ENCODE data around the gene TMEM115. TPM values are rescaled to one million over a fixed set of nuclear protein-coding genes. Genes with fewer than 3 reads are reported as not detected.

The TMEM115 gene
- total RNA-seq, 2 experiments from 2014 or later: 15.2 to 16.8 TPM

GRCh38 chr3:50322115-50322385 is 37.3 kb downstream of the TMEM115 start:
- ATAC-seq (no peak), DNase-seq (no peak)
- Mint-ChIP-seq H3K4me3 (peak overlapping the region; percentile 78), H3K4me1 (ENCODE audit: low read depth) (peaks cover 36% of the 10 kb centered on the region), H3K9me3 (no peaks in the 10 kb centered on the region), H3K27me3 (no peaks in the 10 kb centered on the region), H3K27ac (no peak overlapping the region), H3K36me3 (ENCODE audit: low read depth) (peaks cover 1% of the 10 kb centered on the region)
- ChIA-PET CTCF (interaction anchor here (1.0 to 1.7 kb wide), 3 partner anchors 17 to 26 kb away, joined by 3 to 4 read pairs (median 3); no protein-coding TSS in a partner anchor), POLR2A (interaction anchor here (1.1 to 13.4 kb wide), 3 partner anchors 14 to 95 kb away, joined by 3 to 126 read pairs (median 3); partner anchors contain the start of gene RASSF1)
- TF ChIP-seq CTCF (IDR thresholded peaks at IDR 0.05): no peak
- intact Hi-C loops (cut with micrococcal nuclease): no loop called here

- no peaks in the 10 kb centered on the region for H3K9me3 Mint-ChIP-seq
- TF ChIP-seq CTCF (IDR thresholded peaks at IDR 0.05): peak; percentile 64
- no peaks in the 10 kb centered on the region for H3K27me3 Mint-ChIP-seq
- POLR2A ChIA-PET: interaction anchor here (1.1 to 13.4 kb wide), 4 partner anchors 14 to 95 kb away, joined by 3 to 126 read pairs (median 4); partner anchors contain the start of gene RASSF1
- H3K27ac Mint-ChIP-seq: peak overlapping the region; percentile 94
- peaks cover 1% of the 10 kb centered on the region for H3K36me3 Mint-ChIP-seq (ENCODE audit: low read depth)
- peak; percentile 89 for DNase-seq
- H3K4me3 Mint-ChIP-seq: peak overlapping the region; percentile 78
- peak; percentile 73 for ATAC-seq
- CTCF ChIA-PET: interaction anchor here (0.7 to 3.4 kb wide), 7 partner anchors 16 to 75 kb away, joined by 3 to 10 read pairs (median 4); partner anchors contain the start of genes CYB561D2 and NPRL2
- H3K4me1 Mint-ChIP-seq (ENCODE audit: low read depth): peaks cover 37% of the 10 kb centered on the region
- intact Hi-C loops (cut with micrococcal nuclease): no loop called here
These were observed 37.8 kb downstream of the TMEM115 start for GRCh38 chr3:50321336-50322114.

DNA sequence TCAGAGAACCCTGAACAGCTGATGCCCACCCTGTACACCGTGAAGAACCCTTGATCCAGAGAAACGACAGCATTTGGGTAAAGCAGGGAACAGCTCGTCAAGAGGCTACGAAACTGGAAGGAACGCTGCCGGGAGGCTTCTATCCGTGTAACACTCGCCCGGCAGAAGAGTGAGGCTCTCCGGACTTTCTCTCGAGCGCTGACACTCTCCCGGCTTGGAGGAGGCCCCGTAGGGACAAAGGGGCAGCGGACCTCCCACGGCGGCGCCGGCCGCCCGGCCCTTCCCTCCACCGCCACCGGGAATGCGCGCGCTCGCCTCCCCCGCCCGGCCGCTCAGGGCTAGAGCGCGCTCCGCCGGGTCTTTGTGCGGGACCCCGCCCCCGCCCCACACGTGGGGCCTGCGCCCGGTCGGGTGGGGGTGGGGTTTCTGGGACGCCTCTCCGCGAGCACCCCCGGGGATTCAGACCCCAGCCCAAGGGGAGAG is 38.4 kb downstream of the TMEM115 start:
- H3K27ac Mint-ChIP-seq: peak overlapping the region; percentile 80
- ChIA-PET POLR2A (interaction anchor here (1.1 to 13.4 kb wide), 6 partner anchors 15 to 74 kb away, joined by 3 to 126 read pairs (median 4); partner anchors contain the start of genes RASSF1 and ZMYND10), CTCF (interaction anchor here (0.7 to 3.4 kb wide), 8 partner anchors 15 to 74 kb away, joined by 3 to 10 read pairs (median 4); partner anchors contain the start of genes CYB561D2 and NPRL2)
- peak; percentile 46 for ATAC-seq
- TF ChIP-seq CTCF (IDR thresholded peaks at IDR 0.05): no peak
- H3K27me3 Mint-ChIP-seq: no peaks in the 10 kb centered on the region
- H3K4me3 Mint-ChIP-seq: peak overlapping the region; percentile 88
- DNase-seq: peak; percentile 61
- peaks cover 39% of the 10 kb centered on the region for H3K4me1 Mint-ChIP-seq (ENCODE audit: low read depth)
- no peaks in the 10 kb centered on the region for H3K9me3 Mint-ChIP-seq
- intact Hi-C loops (cut with micrococcal nuclease): no loop called here
- H3K36me3 Mint-ChIP-seq (ENCODE audit: low read depth): peaks cover 1% of the 10 kb centered on the region

DNA sequence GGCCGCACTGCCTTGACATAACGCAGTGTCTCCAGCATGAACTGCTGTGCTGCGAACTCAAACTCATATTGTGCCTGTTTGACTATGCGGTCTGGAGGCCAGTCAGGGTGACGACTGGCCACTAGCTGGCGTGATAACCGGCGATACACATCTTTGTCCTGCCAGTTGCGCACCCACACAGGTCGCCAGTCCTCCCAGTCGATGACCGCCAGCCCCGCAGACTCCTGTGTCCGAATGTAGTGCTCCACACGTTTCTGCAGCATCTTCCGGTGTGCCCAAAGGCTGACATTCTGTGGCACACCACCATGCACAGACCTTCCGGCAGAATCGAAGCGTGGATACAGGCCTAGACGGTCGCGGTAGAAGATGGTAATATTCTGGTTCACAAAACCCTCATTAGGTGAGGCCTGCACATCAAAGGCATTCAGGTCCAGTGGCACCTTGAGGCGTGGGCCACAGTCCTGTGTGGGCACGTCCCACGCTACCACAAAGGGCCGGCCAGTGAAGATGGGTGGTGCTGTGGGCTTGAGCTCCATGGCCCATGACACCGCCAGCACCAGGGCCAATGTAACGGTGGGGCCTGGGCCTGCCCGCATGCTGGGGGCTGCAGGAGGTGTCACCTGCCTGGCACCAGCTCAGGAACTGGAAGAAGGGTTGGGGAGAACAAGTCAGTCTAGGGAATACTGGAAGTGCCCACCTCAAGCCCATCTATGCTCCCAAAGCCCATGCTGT is 39.3 kb downstream of the TMEM115 start:
- peaks cover 42% of the 10 kb centered on the region for H3K4me1 Mint-ChIP-seq (ENCODE audit: low read depth)
- H3K36me3 Mint-ChIP-seq (ENCODE audit: low read depth): peaks cover 1% of the 10 kb centered on the region
- no peak overlapping the region for H3K27ac Mint-ChIP-seq
- no peaks in the 10 kb centered on the region for H3K9me3 Mint-ChIP-seq
- ChIA-PET POLR2A (interaction anchor here (1.0 to 13.4 kb wide), 8 partner anchors 9 to 286 kb away, joined by 3 to 126 read pairs (median 4); partner anchors contain the start of genes RASSF1 and ZMYND10), CTCF (interaction anchor here (0.8 to 3.4 kb wide), 7 partner anchors 8 to 74 kb away, joined by 3 to 10 read pairs (median 6); partner anchors contain the start of genes CYB561D2, HYAL3, NAA80 and NPRL2)
- ATAC-seq (no peak), DNase-seq (no peak)
- TF ChIP-seq CTCF (IDR thresholded peaks at IDR 0.05): no peak
- H3K4me3 Mint-ChIP-seq: peak overlapping the region; percentile 88
- intact Hi-C loops (cut with micrococcal nuclease): no loop called here
- H3K27me3 Mint-ChIP-seq: no peaks in the 10 kb centered on the region

Measured in activated CD8-positive, alpha-beta T cell treated with anti-CD3 and anti-CD28 coated beads for 36 hours (primary cell).